ENCODE measurements around the gene FTSJ1. TPM values are rescaled to one million over a fixed set of nuclear protein-coding genes. Genes with fewer than 3 reads are reported as not detected.

FTSJ1 gene
- total and polyA plus RNA-seq, 2 of the 8 experiments (the other 6 are each of a cell fraction or from before 2014, with no cell fraction given), result 62.4 to 80.4 TPM

GRCh38 chrX:48490661-48491060 is 14.7 kb downstream of the FTSJ1 start (continued):
- TF ChIP-seq CBX5 (IDR thresholded peaks at IDR 0.05; ENCODE audit: low read depth, low read length), result no peak
- no peak for TF ChIP-seq NANOG (IDR thresholded peaks at IDR 0.05; ENCODE audit: insufficient read depth, low read depth, low read length, poor library complexity, severe bottlenecking)
- TF ChIP-seq TAF7 (optimal IDR thresholded peaks at IDR 0.05; ENCODE audit: borderline replicate concordance, low read depth, low read length), result no peak

All from H1 (cell line).